Activated gamma-delta T cell treated with Interleukin-2 at 50 U/mL for 16 hours (primary cell): ENCODE measurements around the gene OTOGL.
"Not testable (repeated sequence)": the region's sequence is repeated elsewhere in the genome, so short reads cannot be mapped to it uniquely, and the experiment has no call there.

ENCODE experiments used
- DNase-seq: peaks from one replicate; pipeline ENCODE4 v3.0.0-alpha.2; 2020

OTOGL gene

GRCh38 chr12:80186727-80187217, 87.4 kb downstream of the OTOGL start:
- no peak for DNase-seq

GRCh38 chr12:80187660-80188090, 88.3 kb downstream of the OTOGL start:
- no peak for DNase-seq

GRCh38 chr12:80188576-80188975, 89.2 kb downstream of the OTOGL start:
- DNase-seq, result no peak

- no peak for DNase-seq
Observed at GRCh38 chr12:80189241-80189640, 89.9 kb downstream of the OTOGL start.

- no peak for DNase-seq
Observed at GRCh38 chr12:80190001-80190400, 90.7 kb downstream of the OTOGL start.

GRCh38 chr12:80192087-80192486, 92.8 kb downstream of the OTOGL start:
- no peak for DNase-seq

- no peak for DNase-seq
Observed at GRCh38 chr12:80193865-80194264, 94.5 kb downstream of the OTOGL start.

GRCh38 chr12:80195074-80195726, 95.9 kb downstream of the OTOGL start:
- DNase-seq, result no peak

- DNase-seq, result no peak
Observed at GRCh38 chr12:80195737-80196136, 96.4 kb downstream of the OTOGL start.

- DNase-seq, result no peak
Observed at GRCh38 chr12:80196419-80196818, 97.1 kb downstream of the OTOGL start.

- no peak for DNase-seq
Observed at GRCh38 chr12:80198782-80199337, 99.5 kb downstream of the OTOGL start.

GRCh38 chr12:80199931-80200330, 100.6 kb downstream of the OTOGL start:
- no peak for DNase-seq

- no peak for DNase-seq
Observed at GRCh38 chr12:80200414-80200813, 101.1 kb downstream of the OTOGL start.

GRCh38 chr12:80201908-80202307, 102.6 kb downstream of the OTOGL start:
- DNase-seq, result no peak

- DNase-seq, result no peak
Observed at GRCh38 chr12:80205960-80206359, 106.6 kb downstream of the OTOGL start.

- DNase-seq, result no peak
Observed at GRCh38 chr12:80208071-80208470, 108.7 kb downstream of the OTOGL start.

- no peak for DNase-seq
Observed at GRCh38 chr12:80211671-80212070, 112.3 kb downstream of the OTOGL start.

GRCh38 chr12:80212938-80213645, 113.8 kb downstream of the OTOGL start:
- DNase-seq, result no peak

- no peak for DNase-seq
Observed at GRCh38 chr12:80213871-80214270, 114.5 kb downstream of the OTOGL start.

- DNase-seq, result no peak
Observed at GRCh38 chr12:80217011-80217535, 117.7 kb downstream of the OTOGL start.

- not testable (repeated sequence) for DNase-seq
Observed at GRCh38 chr12:80218925-80219324, 119.6 kb downstream of the OTOGL start.

- DNase-seq, result no peak
Observed at GRCh38 chr12:80219345-80219744, 120.0 kb downstream of the OTOGL start.

- no peak for DNase-seq
Observed at GRCh38 chr12:80222261-80222660, 122.9 kb downstream of the OTOGL start.

- DNase-seq, result no peak
Observed at GRCh38 chr12:80226576-80226975, 127.2 kb downstream of the OTOGL start.
